T-helper 1 cell treated with Interleukin-12 subunit alpha and Interleukin-12 subunit beta and Interleukin-4 antibody, amounts not matched to agents 30 μg/mL and 1 μg/mL, for 36 hours (primary cell): ENCODE measurements around the gene MRPS10.
"Not testable (repeated sequence)": the region's sequence is repeated elsewhere in the genome, so short reads cannot be mapped to it uniquely, and the experiment has no call there.

Source experiments
- H3K27ac Mint-ChIP-seq: one replicate; pipeline ENCODE4 v1.8.0; 2021; ENCODE audit warnings: mild to moderate bottlenecking, mixed read lengths
- H3K27me3 Mint-ChIP-seq: one replicate; pipeline ENCODE4 v1.8.0; 2021; ENCODE audit warnings: low read depth, mixed read lengths
- H3K36me3 Mint-ChIP-seq: one replicate; pipeline ENCODE4 v1.8.0; 2021; ENCODE audit warnings: low read depth, mixed read lengths
- H3K4me1 Mint-ChIP-seq: one replicate; pipeline ENCODE4 v1.8.0; 2021; ENCODE audit warnings: low read depth, mixed read lengths
- H3K4me3 Mint-ChIP-seq: one replicate; pipeline ENCODE4 v1.8.0; 2021; ENCODE audit warnings: mild to moderate bottlenecking, moderate library complexity, mixed read lengths
- H3K9me3 Mint-ChIP-seq: one replicate; pipeline ENCODE4 v1.8.0; 2021; ENCODE audit warnings: mixed read lengths

The MRPS10 gene

DNA sequence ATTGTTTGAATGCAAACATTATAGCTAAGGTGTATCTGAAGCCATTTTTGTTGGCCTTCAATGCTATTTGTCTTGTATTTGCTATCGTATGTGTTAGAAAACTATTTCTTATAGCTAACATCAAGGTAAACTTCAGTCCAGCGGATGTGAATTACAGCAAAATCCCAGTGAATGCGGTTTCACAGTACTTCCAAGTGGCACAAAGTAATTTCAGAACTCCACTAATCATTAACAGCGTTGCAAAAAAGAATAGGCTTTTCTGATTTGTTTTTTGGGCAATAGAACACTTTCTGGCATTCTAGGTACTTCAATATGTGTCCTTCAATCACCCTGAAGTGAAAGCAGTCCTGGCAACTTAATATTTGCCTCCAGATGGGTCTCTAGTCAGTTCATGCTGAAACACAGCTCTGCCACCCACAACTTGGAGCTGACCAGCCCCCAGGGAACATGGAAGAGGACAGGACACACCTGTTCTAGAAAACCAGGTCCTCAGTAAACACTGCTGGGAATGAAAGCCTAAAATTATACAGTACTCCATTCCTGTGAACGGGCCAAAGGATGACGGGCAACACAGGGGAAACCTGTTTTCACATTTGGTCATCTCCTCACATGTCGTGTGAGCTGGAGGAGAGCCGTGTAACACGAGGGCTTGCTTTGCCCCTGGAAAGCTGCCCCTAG, 9.7 kb upstream of the MRPS10 start:
- Mint-ChIP-seq H3K4me3 (no peak overlapping the region), H3K27ac (no peak overlapping the region), H3K36me3 (peaks cover 21% of the 10 kb centered on the region), H3K4me1 (peaks cover 7% of the 10 kb centered on the region), H3K27me3 (no peaks in the 10 kb centered on the region), H3K9me3 (no peaks in the 10 kb centered on the region)

DNA sequence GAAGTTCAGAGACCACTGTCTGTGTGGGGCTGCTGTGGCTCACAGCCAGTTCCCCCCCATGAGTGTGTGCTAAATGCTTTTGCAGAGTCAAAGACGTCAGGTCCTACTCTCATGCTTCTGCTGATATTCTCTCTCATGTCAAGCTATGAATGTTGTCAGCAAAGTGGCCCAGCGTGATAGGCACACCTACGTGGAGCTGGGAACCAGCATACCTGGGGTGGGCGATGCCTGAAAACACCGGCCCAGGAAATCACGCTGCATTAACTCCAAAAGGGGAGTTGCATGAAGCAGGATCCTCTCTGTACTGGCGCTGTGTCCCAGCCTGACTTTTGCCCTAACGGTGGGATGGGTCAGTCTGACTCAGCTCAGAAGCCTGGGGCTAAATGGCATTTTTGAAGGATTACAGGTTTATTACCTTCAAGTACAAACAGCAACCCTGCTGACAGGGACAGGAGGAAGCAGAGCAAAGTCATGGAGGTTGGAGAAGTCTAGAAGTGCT, 9.0 kb upstream of the MRPS10 start:
- Mint-ChIP-seq H3K27ac (no peak overlapping the region), H3K9me3 (no peaks in the 10 kb centered on the region), H3K4me3 (no peak overlapping the region)

DNA sequence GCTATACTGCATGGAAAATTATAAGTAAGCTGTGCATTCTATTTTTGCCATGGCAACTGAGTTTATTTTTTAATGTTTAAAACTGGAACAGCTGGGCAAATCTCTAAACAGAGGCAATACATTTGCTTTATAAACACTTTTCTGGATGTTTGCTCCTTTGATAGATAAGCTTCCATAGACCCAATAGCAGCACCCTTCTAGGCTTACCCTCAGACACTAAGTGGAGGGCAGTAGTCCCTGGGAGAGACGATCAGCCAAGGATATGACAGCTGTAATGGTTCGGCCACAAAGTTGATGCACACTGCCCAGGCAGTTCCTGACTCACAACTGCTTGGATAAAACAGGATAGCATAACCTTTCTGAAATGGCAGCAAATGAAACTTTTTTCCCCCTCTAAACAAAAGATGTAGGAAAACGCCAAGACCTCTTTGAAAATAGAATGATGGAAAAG, 8.5 kb upstream of the MRPS10 start:
- no peak overlapping the region for H3K4me3 Mint-ChIP-seq
- H3K9me3 Mint-ChIP-seq = no peaks in the 10 kb centered on the region
- peaks cover 18% of the 10 kb centered on the region for H3K36me3 Mint-ChIP-seq
- H3K4me1 Mint-ChIP-seq = peaks cover 7% of the 10 kb centered on the region
- H3K27me3 Mint-ChIP-seq = no peaks in the 10 kb centered on the region
- no peak overlapping the region for H3K27ac Mint-ChIP-seq

More for the DNA sequence above, 9.0 kb upstream of the MRPS10 start:
- Mint-ChIP-seq H3K4me1 (peaks cover 7% of the 10 kb centered on the region), H3K36me3 (peaks cover 18% of the 10 kb centered on the region), H3K27me3 (no peaks in the 10 kb centered on the region)

DNA sequence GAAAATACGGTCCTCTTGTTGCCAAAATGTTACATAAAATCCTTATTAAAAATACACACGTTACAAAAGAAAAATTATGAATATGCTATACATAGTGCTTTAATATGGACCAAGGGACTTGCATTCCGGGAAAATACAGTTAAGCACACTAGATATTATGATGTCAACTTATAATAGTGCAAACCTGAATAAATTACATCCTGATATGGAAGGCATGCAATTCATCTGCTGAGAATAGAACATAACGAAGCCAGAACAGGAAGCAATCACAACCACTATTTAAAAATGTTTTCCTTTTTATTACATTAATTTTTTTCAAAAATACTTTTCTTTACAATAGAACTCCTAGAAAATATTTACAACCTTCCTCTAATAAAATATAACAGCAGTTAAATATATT, 7.8 kb upstream of the MRPS10 start:
- Mint-ChIP-seq H3K4me3 (no peak overlapping the region), H3K4me1 (peaks cover 8% of the 10 kb centered on the region), H3K27me3 (no peaks in the 10 kb centered on the region), H3K36me3 (peaks cover 17% of the 10 kb centered on the region), H3K27ac (no peak overlapping the region), H3K9me3 (no peaks in the 10 kb centered on the region)

DNA sequence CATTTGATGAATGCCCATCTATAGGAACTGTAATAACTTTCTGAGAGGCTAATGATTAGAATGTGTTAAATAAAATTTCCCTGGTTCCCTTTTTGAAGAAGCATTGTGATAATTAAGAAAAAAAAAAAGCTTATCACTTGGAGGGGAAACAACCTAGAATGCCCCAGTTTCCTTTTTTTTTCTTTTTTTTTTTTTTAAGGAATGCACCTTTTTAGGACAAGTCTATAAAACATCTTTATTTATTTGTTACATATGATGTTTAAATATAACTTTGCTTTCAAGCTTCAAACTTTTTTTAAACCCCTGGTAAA, 7.3 kb upstream of the MRPS10 start:
- no peaks in the 10 kb centered on the region for H3K9me3 Mint-ChIP-seq
- peaks cover 8% of the 10 kb centered on the region for H3K4me1 Mint-ChIP-seq
- peaks cover 16% of the 10 kb centered on the region for H3K36me3 Mint-ChIP-seq
- no peaks in the 10 kb centered on the region for H3K27me3 Mint-ChIP-seq
- no peak overlapping the region for H3K4me3 Mint-ChIP-seq
- H3K27ac Mint-ChIP-seq = no peak overlapping the region

DNA sequence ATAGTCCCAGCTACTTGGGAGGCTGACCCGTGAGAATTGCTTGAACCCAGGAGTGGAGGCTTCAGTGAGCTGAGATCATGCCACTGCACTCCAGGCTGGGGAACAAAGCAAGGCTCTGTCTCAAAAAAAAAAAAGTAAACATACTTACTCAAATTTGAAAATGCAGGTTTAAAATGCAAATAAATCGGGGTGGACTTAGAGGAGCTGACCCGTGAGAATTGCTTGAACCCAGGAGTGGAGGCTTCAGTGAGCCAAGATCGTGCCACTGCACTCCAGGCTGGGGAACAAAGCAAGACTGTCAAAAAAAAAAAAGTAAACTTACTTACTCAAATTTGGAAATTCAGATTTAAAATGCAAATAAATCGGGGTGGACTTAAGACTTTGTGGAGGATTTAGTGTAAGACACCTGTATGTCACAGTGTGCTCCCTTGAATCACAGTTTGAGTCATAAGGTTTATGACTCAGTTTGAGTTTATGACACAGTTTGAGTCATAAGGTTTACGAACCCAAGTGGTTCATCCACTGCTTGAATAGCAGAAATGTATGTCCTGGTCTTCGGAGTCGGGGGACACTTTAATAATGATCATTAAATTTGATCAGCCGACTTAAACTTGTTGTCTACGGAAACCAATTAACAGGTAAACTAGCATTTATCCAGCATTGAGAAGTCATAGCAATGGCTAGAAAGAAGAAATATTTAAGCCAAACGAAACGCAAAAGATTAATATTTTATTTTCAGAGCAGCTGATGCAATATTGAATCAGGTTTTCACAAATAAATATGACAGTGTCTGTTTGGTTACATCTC, 6.8 kb upstream of the MRPS10 start:
- H3K9me3 Mint-ChIP-seq = no peaks in the 10 kb centered on the region

DNA sequence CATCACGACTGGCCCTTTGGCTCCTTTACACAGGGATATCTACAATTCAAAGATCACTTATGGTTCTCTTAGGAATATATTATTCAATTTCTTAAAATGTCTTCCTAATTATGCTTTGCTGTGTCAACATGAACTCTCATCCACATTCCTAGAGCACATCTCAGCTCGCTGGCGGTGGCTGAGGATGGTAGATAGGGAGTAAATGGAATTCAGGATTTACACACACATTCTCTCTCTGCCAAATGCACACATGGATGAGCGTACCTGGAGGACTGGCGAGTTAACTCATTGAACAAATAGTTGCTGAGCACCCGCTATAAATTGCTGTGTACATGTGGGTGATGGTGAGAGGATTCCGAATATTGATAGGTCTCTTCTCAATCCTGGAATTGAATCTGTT, 4.8 kb upstream of the MRPS10 start:
- Mint-ChIP-seq H3K27ac (no peak overlapping the region), H3K27me3 (no peaks in the 10 kb centered on the region), H3K4me3 (no peak overlapping the region)

More for the DNA sequence above, 6.8 kb upstream of the MRPS10 start:
- H3K4me3 Mint-ChIP-seq = no peak overlapping the region
- H3K27ac Mint-ChIP-seq = peak overlapping the region; percentile 65
- peaks cover 8% of the 10 kb centered on the region for H3K4me1 Mint-ChIP-seq
- no peaks in the 10 kb centered on the region for H3K27me3 Mint-ChIP-seq
- H3K36me3 Mint-ChIP-seq = peaks cover 14% of the 10 kb centered on the region

DNA sequence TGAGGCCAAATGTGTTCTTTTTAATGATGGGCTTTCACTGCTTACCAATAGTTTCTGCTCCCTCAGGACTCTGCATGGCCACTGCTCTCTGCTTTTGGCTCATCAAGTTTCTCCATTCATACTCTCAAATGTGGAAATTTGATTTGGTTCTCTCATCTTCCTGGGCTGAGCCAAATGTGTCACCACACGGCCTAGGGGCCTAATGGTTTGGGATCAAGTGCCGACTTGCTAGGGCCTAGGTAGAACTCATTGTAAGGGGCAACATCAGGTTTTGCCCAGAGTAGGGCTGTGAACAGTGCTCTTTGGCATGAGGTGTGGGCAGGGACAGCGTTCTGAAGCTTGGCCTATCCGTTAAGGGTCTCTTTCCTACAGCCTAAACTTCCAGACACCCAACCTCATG, 3.9 kb upstream of the MRPS10 start:
- peaks cover 10% of the 10 kb centered on the region for H3K36me3 Mint-ChIP-seq
- H3K27ac Mint-ChIP-seq = no peak overlapping the region
- no peak overlapping the region for H3K4me3 Mint-ChIP-seq
- H3K27me3 Mint-ChIP-seq = no peaks in the 10 kb centered on the region
- H3K9me3 Mint-ChIP-seq = no peaks in the 10 kb centered on the region
- H3K4me1 Mint-ChIP-seq = peaks cover 16% of the 10 kb centered on the region

More for the DNA sequence above, 4.8 kb upstream of the MRPS10 start:
- peaks cover 11% of the 10 kb centered on the region for H3K4me1 Mint-ChIP-seq
- H3K9me3 Mint-ChIP-seq = no peaks in the 10 kb centered on the region
- H3K36me3 Mint-ChIP-seq = peaks cover 9% of the 10 kb centered on the region

DNA sequence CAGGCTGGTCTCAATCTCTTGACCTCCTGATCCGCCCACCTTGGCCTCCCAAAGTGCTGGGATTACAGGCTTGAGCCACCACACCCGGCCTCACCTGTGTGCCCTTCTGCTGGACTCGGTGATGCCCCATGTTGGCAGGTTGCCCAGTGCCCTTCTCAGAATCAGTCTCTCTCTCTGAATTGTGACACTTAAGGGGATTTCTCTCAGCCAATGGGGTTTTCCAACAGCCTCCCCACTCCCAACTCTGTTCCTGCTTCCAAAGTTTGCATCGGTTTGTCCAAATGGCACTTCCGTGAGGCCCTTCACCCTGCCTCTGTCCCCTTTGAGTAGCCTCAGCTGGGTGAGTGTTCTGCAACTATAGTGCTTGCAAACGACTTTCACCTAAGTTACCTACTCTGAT, 3.1 kb upstream of the MRPS10 start:
- Mint-ChIP-seq H3K4me3 (no peak overlapping the region), H3K27ac (peak overlapping the region; percentile 53), H3K36me3 (peaks cover 10% of the 10 kb centered on the region), H3K4me1 (peaks cover 18% of the 10 kb centered on the region), H3K9me3 (no peaks in the 10 kb centered on the region), H3K27me3 (no peaks in the 10 kb centered on the region)

DNA sequence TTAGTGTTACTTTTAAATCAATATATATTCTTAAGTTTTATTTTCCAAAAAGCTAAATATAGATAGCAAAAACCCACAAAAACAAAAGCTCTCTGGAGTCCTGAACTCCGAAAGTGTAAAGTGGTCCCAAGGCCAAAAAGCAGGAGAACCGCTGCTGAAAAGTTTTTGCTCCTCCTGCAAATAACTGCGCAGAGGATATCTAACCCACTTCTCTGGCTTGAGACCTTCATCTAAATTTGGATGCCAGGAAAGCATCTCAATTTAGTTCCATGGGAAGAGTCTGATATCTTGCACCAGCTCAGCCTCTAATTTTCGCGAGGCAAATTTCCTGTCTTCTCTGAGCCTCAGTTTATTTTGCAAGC, 523 bp downstream of the MRPS10 start:
- H3K27me3 Mint-ChIP-seq = no peaks in the 10 kb centered on the region
- H3K4me1 Mint-ChIP-seq = peaks cover 14% of the 10 kb centered on the region
- H3K4me3 Mint-ChIP-seq = peak overlapping the region; percentile 91
- H3K9me3 Mint-ChIP-seq = no peaks in the 10 kb centered on the region
- peak overlapping the region; percentile 87 for H3K27ac Mint-ChIP-seq
- H3K36me3 Mint-ChIP-seq = peaks cover 12% of the 10 kb centered on the region

DNA sequence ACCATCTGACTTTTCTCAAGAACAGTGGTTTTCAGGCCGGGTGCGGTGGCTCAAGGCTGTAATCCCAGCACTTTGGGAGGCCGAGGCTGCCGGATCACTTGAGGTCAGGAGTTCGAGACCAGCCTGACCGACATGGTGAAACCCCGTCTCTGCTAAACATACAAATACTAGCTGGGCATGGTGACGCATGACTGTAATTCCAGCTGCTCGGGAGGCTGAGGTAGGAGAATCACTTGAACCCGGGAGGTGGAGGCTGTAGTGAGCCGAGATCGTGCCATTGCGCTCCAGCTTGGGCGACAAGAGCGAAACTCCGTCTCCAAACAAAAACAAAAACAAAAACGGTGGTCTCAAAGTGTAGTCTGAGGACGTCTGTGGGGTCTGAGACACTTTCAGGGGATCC, 1.2 kb downstream of the MRPS10 start:
- not testable (repeated sequence) for H3K27me3 Mint-ChIP-seq, H3K27ac Mint-ChIP-seq

DNA sequence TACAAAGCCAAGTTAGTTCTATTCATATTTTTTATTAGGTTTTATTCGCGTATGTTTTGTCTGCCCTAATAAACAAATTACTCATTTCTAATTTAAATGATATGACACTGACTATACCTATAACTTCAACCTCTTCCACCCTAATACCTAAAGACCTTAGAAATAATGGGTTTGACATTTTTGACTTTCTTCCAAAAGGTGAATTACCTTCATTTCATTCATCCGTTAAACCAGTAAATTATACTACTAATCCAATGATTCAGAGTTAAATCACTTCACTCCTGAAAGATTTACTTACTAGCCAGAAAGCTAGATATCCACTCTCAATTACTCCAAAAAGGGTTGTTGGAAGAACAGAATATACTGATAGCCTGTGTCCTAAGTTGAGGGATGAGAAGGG, 5.2 kb downstream of the MRPS10 start:
- H3K36me3 Mint-ChIP-seq = peaks cover 20% of the 10 kb centered on the region
- H3K4me1 Mint-ChIP-seq = peaks cover 9% of the 10 kb centered on the region
- no peak overlapping the region for H3K4me3 Mint-ChIP-seq
- H3K27me3 Mint-ChIP-seq = no peaks in the 10 kb centered on the region
- no peaks in the 10 kb centered on the region for H3K9me3 Mint-ChIP-seq
- H3K27ac Mint-ChIP-seq = no peak overlapping the region

More for the DNA sequence above, 1.2 kb downstream of the MRPS10 start:
- peaks cover 14% of the 10 kb centered on the region for H3K4me1 Mint-ChIP-seq
- H3K36me3 Mint-ChIP-seq = peaks cover 12% of the 10 kb centered on the region
- H3K9me3 Mint-ChIP-seq = not testable (repeated sequence)
- H3K4me3 Mint-ChIP-seq = peak overlapping the region; percentile 74

DNA sequence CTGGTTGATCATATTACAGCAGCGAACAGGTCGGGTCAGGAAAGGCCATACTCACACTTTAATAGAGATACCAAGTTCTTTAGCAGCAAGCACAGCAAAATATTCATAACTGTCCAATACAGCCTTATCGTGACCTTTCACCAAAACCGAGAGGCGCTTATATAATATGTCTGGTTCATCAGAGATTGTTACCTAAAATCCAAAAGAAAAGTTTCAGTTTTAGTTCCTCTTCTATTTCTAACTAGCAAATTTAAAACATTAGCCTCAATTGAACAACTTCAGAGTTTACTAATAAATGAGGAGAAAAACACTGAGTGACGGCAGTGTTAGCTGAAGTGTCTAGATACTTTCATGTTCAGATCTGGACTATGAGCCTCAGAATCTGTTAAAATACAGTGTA, 5.9 kb downstream of the MRPS10 start:
- no peaks in the 10 kb centered on the region for H3K9me3 Mint-ChIP-seq
- H3K27me3 Mint-ChIP-seq = no peaks in the 10 kb centered on the region
- peaks cover 7% of the 10 kb centered on the region for H3K4me1 Mint-ChIP-seq
- H3K36me3 Mint-ChIP-seq = peaks cover 19% of the 10 kb centered on the region
- no peak overlapping the region for H3K4me3 Mint-ChIP-seq
- H3K27ac Mint-ChIP-seq = no peak overlapping the region

DNA sequence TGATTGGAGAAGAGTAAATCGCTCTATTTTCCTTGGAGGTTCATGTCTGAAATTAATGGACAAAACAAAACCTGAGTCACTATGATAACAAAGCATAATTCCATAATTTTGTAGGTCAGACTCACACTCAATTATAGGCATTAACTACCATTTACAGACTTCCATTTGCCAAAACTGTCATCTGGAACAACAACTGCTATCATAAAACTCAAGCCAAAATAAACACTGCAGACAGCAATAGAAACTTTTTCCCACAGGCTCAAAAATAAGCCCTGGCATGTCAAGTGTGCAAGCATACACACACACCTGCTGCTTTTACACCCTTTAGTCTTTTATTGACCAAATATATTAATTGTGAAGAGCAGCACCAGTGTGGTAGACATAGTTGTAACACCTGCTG, 7.1 kb downstream of the MRPS10 start:
- H3K27ac Mint-ChIP-seq = no peak overlapping the region
- no peaks in the 10 kb centered on the region for H3K9me3 Mint-ChIP-seq
- H3K36me3 Mint-ChIP-seq = peaks cover 21% of the 10 kb centered on the region
- H3K27me3 Mint-ChIP-seq = no peaks in the 10 kb centered on the region
- peaks cover 3% of the 10 kb centered on the region for H3K4me1 Mint-ChIP-seq
- no peak overlapping the region for H3K4me3 Mint-ChIP-seq

DNA sequence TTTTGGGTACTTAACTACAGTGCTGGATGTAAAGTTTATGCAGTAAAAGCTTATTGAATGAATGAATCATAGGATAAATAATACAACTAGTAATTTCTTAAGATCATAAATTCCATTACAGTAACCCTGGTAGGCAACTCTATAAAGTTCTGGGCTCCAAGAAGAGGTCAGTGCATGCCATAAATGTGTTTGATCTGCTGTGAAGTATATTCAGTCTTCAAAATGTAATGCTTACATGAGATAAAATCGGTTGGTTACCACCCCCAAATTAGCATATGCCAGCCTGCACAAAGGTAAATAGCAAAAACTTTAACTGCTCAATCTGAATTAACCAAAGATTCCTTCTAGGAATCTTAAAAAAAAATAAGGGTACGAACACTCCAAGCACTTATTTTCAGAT, 10.1 kb downstream of the MRPS10 start:
- H3K4me3 Mint-ChIP-seq, H3K27me3 Mint-ChIP-seq, H3K4me1 Mint-ChIP-seq, H3K27ac Mint-ChIP-seq, H3K9me3 Mint-ChIP-seq: not testable (repeated sequence)
- peaks cover 19% of the 10 kb centered on the region for H3K36me3 Mint-ChIP-seq
